ENCODE measurements around the gene TTC16.
"Not testable (repeated sequence)": the region's sequence is repeated elsewhere in the genome, so short reads cannot be mapped to it uniquely, and the experiment has no call there.

Gene TTC16

DNA sequence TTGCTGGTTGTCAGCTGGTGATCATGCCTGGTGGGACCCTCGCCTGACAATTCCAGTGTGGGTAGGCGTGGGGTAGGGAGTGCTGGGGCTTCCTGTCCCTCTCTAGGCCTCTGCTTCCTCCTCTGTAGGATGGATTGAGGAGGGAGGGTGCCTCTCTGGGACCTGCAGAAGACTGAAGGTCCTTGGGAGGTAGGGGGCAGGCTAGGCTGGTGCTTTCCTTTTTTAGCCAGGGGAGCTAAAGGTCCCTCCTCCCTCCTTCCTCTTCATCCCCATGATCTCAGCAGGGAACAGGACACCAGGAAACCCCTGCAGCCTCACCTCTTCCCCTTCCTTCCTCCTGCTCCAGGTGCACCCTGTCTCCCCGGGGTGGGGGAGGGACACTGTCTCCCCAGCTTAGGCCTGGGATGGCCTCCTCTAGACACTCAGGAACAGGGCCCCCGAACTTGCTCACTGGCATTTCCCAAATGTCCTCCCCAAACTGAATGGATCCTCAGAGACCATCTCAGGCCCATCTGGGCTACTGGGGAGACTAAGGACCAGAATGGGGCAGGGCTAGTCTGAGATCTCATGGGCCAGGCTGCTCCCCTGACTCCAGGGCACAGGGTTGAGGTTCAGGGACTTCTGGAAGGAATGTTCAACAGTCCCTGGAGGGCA lies 54.2 kb downstream of the TTC16 start:
- DNase-seq, result no peak

DNA sequence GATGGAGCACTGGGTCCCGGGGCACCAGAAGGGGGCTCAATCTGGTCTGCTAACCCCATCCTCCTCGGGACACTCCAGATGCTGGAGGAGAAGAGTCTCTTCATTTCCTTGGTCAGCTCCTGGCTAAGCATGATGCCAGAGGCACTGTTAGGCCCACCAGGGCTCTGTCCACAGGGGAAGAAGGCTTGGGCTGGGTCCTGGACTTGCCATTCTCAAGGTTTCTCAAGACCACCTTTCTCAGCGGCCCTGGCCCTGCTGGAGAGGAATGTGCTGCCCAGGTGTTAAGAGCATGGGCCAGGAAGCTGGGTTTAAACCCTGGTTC lies 54.7 kb downstream of the TTC16 start:
- no peak for DNase-seq

DNA sequence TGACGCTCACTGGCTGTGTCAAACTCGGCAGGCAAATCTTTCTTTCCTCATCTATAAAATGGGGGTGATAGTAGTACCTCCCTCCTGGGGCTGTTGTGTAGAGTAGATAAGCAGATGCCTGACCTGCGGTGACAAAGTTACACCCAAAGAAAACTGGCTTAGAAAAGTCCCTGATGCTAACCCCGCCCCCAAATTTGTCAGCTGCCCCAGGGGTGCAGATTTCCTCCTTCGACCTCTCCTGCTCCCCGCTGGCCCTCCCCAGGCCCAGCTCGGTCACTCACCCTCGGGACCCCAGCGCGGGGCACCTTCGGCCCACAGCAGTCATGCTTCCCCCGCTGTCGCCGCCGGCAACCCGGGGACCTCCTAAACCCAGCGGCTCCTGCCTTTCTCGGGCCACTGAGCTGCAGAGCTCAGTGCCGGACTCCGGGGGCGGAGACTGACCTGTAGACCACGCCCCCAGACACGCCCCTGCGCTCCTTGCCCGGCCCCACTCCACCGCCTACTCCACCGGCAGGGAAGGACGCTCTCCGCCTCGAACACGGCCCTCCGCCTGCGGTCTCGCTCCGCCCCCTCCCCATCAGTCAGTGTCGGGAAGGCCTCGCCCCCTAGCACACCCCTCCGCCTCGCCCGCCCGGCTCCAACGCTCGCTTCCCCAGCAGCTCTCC lies 55.2 kb downstream of the TTC16 start:
- peak; percentile 97 for DNase-seq

DNA sequence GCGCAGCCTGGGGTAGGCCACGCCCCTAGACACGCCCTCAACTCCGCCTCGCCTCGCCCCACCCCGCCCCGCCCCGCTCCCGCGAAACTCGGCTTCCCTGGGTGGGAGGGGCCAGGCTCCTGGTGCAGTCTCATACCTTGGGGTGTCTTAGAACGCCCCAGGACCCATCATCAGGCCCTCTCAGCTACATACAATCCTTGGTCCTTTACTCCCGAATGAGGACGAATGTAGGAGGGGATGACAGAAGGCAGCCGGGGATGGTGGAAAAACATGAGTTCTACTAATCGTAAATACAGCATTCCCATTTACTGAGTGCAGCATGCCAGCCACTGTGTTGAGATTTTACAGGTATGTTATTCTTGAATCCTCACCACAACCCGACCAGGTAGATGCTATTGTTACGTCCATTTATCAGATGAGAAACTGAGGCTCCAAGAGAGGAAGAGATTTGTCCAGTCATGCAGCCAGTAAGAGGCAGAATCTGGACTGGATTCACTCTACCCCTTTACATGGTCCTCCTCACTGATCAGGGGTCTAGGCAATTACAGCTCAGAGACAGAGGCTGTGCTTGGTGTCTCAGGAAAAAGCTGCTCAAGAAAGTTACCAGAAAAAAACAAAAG lies 55.8 kb downstream of the TTC16 start:
- no peak for DNase-seq

DNA sequence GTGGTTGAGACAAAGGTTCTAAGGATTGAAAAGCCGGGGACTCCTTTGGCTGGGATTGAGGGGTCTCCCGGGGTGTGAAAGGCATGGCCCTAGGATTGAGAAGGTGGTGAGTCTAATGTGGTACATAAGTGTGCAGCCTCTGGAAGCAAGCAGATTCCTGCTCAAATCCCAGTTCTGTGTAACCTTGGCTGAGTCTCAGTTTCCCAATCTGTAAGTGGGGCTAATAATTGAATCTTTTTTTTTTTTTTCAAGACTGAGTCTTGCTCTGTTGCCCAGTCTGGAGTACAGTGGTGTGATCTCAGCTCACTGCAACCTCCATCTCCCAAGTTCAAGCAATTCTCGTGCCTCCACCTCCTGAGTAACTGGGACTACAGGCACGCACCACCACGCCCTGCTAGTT lies 56.7 kb downstream of the TTC16 start:
- DNase-seq, result no peak

DNA sequence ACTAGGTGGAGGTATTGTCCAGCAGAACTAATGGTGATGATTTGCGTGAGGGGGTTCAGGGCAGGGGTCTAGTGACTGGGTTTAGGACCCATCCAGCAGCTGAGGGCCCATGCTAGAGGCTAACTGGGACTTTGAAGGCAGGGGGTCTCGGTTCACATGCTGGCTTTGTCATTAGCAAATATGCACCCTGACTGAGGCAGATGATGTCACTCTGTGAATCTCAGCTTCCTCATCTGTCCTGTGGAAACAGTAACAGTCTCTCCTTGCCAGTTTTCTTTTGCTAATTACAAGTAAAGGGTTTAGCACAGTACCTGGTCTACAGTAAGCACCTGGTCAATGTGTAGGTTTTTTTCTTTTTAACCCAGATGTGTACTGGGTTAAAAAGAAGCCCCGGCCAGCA lies 57.4 kb downstream of the TTC16 start:
- DNase-seq, result no peak

DNA sequence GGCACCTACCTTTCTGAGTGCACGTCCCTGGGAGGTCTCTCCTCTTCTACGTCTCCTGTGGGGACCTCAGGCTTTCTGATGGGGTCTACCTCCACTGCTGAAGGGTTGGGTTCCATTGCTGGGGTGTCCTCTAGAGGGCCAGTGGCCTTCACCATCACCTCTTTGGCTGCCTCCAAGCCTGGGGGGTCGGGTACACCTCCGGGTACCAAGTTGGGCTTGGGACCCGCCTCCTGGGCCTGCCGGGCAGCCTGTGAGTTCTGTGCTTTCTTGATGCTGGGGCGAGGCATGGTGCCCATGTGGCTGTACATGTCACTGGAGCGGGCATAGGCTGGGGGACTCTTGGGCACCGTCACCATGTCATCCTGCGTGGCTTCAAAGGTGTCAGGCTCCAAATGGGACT lies 58.1 kb downstream of the TTC16 start:
- DNase-seq, result no peak

DNA sequence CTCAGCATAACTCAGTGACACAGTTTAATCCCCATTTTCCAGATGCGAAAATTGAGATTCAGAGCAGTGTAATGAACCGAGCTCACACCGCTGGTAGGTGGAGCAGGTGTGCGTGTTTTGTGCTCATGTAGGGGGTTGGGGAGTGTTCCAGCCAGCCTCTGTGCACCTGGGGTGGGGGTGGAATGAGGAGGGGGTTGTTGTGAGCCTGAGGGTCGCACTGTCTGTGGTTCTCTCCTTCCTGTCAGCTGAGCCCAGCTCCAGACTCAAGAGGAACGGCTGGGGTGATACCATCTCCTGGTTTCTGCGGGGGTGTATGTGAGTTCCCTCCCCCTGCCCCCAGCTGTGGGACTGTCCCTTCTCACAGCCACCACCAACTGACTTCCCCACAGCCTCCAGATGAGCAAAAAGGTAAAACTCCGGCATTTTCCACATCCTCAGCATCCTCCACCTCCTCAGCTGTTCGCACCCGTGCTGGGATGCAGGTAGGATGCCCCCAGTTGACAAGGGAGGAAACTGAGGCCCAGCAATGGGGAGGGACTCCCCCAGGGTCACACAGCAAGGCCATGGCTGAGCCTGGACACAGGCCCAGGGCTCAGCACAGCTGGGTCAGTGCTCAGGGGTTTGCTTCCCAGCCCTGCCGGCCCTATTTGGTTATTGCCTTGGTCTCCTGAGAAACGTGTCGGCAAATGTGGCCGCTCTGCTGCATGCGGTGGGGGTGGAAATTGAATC lies 60.5 kb downstream of the TTC16 start:
- peak; percentile 71 for DNase-seq

DNA sequence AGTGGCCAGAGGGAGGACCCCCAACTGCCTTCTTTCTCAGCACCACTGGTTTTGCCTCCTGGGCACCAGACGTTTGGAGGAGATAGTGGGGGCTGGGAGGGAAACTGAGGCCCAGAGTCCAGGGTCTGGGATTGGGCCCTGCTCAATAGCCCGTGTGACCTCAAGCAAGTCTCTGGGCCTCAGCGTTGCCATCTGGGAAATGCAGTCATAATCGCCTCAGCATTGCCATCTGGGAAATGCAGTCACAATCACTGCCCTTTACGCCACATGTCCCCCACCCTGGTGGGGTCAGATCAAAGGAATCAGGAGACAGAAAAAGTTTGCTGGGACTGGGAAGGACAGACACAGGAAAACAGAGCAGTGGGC lies 61.0 kb downstream of the TTC16 start:
- DNase-seq, result no peak

DNA sequence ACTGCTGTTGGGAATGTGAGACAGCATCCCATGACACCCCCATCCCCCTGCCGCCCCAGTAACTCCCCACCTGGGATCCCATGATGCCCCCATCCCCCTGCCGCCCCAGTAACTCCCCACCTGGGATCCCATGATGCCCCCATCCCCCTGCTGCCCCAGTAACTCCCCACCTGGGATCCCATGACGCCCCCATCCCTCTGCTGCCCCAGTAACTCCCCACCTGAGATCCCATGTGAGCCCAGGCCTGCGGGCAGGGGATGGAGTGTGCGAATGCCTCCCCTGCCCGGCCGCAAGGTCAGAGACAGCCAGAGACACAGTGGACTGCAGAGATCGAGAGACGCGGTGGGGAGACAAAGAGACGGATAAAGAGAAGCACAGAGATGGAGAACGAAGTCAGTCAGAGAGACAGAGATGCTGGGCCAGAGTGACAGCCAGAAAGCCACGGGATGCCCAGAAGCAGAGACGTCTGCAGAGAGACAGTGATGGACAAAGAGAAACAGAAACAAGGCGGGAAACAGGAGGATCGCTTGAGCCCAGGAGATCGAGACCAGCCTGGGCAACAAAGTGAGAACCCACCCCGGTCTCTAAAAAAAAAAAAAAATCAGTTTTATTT lies 61.6 kb downstream of the TTC16 start:
- DNase-seq, result no peak

DNA sequence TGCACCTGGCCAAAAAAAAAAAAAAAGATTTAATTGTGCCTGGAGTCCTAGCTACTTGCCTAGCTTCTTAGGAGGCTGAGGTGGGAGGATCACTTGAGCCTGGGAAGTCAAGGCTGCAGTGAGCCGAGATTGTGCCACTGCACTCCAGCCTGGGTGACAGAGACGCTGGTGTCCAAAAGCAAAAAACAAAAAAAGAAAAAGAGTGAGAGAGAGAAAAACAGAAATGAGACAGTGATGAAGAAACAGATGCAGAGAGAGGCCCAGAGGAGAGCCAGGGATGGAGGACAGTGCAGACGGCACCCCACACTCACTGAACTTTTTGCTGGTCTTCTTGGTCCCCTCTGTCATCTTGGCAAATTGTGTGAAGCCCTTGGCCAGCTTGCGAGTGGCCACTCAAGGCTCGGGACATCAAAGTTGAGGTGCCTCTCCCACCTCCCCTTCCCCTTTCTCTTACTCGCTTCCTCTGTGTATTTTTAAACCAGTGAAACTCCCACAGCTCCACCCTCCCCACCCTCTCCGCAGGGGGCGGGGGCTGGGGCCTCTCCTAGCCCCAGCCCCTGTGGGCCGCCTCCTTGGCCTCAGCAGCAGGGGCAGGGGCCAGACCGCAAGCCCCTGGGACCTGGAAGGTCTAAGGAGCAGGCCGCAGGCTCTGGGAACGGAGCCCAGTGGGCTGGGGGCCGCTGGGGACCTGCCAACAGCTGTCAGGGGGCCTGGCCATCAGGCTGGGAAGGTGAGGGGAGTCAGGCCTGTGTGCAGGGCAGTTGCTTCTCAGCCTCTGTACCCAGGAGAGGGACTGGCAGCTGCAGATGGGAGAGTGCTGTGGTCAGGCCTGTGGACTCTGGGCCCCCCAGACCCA lies 62.6 kb downstream of the TTC16 start, which contains the start of gene SH2D3C:
TSS of gene SH2D3C (minus strand) at position 387 of the 856 bp plus-strand sequence. CDS start at position 348, 39 bp downstream.
- peak; percentile 62 for DNase-seq

DNA sequence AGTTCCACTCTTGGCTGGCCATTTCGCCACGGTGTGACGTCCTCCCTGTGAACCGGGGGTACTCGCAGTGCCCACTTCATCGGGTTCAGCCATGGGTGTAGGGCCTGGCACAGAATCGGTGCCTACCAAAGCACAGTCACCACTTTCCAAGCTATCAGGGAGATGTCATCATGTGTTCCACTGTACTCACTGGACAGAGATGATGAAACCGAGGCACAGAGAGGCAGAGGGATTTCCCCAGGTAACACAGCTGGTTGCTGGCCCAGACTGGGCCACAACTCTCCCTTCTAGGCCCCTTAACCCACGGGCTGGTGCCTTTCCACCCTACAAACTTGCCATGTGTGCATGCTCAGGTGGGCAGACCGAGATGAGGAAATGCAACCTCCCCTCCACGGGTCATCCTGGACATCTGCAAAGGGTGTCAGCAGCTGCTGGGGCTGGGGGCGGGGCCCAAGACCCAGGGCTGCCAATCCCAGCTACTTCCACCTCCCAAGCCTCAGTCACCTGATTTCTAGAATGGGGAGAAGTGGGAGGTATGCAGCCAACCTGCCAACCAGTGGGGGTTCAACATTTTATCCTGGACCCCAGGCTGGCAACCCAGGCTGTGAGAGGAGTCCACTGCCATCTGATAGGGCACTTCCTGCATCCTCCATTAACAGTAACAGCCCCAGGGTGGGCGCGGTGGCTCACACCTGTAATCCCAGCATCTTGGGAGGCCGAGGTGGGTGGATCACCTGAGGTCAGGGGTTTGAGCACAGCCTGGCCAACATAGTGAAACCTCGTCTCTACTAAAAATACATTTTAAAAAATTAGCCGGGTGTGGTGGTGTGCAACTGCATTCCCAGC lies 63.5 kb downstream of the TTC16 start:
- DNase-seq, result peak; percentile 64

DNA sequence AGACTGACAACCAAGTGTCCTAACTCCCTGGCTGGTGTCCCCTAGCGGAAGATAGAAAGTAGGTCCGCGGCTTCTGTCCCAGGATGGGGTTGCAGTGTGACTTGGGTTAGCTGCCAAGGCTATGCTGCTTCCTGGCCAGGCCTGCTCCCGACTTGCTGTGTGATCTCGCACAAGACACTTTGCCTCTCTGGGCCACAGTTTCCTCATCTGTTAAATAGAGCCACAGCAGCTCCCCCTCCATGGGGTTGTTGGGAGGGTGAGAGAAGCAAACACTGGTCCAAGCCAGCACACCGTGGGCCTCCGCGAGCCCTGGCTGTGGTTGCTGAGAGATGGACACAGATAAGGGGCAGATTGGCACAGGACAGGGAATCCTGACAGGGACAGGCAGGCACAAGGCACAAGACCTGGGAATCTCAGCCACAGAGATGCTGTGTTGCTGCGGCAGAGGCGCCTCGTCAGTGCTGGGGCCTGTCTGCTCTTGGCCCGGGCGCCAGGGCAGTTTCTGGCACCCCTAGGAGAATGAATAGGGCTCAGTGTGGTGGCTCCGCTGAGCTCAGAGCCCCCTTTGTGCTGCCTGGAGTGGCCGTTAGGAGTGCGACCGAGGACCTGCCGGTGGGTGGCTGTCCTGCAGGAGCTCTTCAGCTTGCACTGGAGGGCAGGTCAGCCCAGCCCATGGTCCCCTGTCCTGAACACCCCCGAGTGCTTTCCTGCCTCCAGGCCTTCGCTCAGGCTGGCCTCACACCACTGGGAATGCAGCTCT lies 64.4 kb downstream of the TTC16 start:
- DNase-seq, result no peak

DNA sequence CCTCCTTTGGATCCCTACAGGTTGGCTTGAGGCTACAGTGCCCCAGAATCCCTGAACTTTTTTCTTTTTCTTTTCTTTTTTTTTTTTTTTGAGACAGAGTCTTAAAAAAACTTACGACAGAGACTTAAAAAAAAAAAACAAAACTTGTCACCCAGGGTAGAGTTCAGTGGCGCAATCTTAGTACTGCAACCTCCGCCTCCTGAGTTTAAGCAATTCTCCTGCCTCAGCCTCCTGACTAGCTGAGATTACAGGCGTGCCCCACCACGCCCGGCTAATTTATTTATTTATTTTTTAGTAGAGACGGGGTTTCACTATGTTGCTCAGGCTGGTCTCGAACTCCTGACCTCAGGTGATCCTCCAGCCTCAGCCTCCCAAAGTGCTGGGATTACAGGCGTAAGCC lies 65.0 kb downstream of the TTC16 start:
- DNase-seq, result not testable (repeated sequence)

All from activated CD4-positive, CD25-positive, alpha-beta regulatory T cell treated with anti-CD3 and anti-CD28 coated beads, Interleukin-2, amount 50 U/mL, for 72 hours (primary cell).